Bronchial epithelial cell (primary cell): ENCODE data around the gene QSOX2. TPM values are rescaled to one million over a fixed set of nuclear protein-coding genes. Genes with fewer than 3 reads are reported as not detected.

Experiments used
- DNase-seq: peaks from one replicate; pipeline ENCODE4 v3.0.0-alpha.2; 2010; ENCODE audit warnings: low read depth
- FAIRE-seq: peaks from 2 replicates; lab custom pipeline; 2011; peaks lifted over from hg19 to GRCh38; lab: Jason Lieb, UNC
- H3K27me3 ChIP-seq: 2 replicates; pipeline ENCODE4 v1.5.1; 2011; ENCODE audit warnings: low read length; ENCODE audit not compliant: control insufficient read depth, insufficient read depth
- H3K36me3 ChIP-seq: 2 replicates; pipeline ENCODE4 v1.5.1; 2011; ENCODE audit warnings: low read length; ENCODE audit not compliant: control insufficient read depth, insufficient read depth
- H3K4me3 ChIP-seq: 2 replicates; pipeline ENCODE4 v1.5.1; 2011; ENCODE audit warnings: mild to moderate bottlenecking, low read depth, low read length, control low read depth
- CTCF ChIP-seq: IDR thresholded peaks from 2 replicates; pipeline ENCODE4 v1.5.1; 2011; ENCODE audit warnings: mild to moderate bottlenecking, moderate library complexity, low read length, control low read depth, inconsistent platforms; ENCODE audit not compliant: insufficient read depth, severe bottlenecking
- total RNA-seq: library from RNA; depleted of rRNA; stranded (reverse); fragments of >200 nt; gene quantifications from 2 replicates; pipeline ENCODE4 v1.2.1, GENCODE V29; 2014

Gene QSOX2
- total RNA-seq, 1 donor from 2014 or later, result 12.1 TPM

GRCh38 chr9:136235709-136236455 lies 9.7 kb downstream of the QSOX2 start:
- DNase-seq (no peak), FAIRE-seq (no peak)
- H3K27me3 ChIP-seq, result no peaks in the 10 kb centered on the region
- TF ChIP-seq CTCF, result no peak
- peaks cover 13% of the 10 kb centered on the region for H3K36me3 ChIP-seq
- no peak overlapping the region for H3K4me3 ChIP-seq

GRCh38 chr9:136235171-136235570 lies 10.4 kb downstream of the QSOX2 start:
- TF ChIP-seq CTCF, result no peak
- FAIRE-seq (no peak), DNase-seq (no peak)
- Histone ChIP-seq H3K4me3 (no peak overlapping the region), H3K36me3 (peaks cover 11% of the 10 kb centered on the region), H3K27me3 (no peaks in the 10 kb centered on the region)

GRCh38 chr9:136234597-136234996 lies 11.0 kb downstream of the QSOX2 start:
- H3K36me3 ChIP-seq, result peaks cover 11% of the 10 kb centered on the region
- TF ChIP-seq CTCF, result no peak
- no peak overlapping the region for H3K4me3 ChIP-seq
- FAIRE-seq (no peak), DNase-seq (no peak)
- H3K27me3 ChIP-seq, result no peaks in the 10 kb centered on the region

GRCh38 chr9:136233868-136234267 lies 11.7 kb downstream of the QSOX2 start:
- no peaks in the 10 kb centered on the region for H3K27me3 ChIP-seq
- DNase-seq (no peak), FAIRE-seq (no peak)
- H3K4me3 ChIP-seq, result no peak overlapping the region
- peaks cover 11% of the 10 kb centered on the region for H3K36me3 ChIP-seq
- no peak for TF ChIP-seq CTCF

- no peak overlapping the region for H3K4me3 ChIP-seq
- TF ChIP-seq CTCF, result no peak
- no peak for DNase-seq
- H3K27me3 ChIP-seq, result no peaks in the 10 kb centered on the region
- peak; percentile 13 for FAIRE-seq
- peaks cover 11% of the 10 kb centered on the region for H3K36me3 ChIP-seq
Observed at GRCh38 chr9:136233411-136233810, 12.2 kb downstream of the QSOX2 start.

- Histone ChIP-seq H3K36me3 (peaks cover 11% of the 10 kb centered on the region), H3K27me3 (no peaks in the 10 kb centered on the region), H3K4me3 (no peak overlapping the region)
- DNase-seq (no peak), FAIRE-seq (peak; percentile 50)
- TF ChIP-seq CTCF, result no peak
Observed at GRCh38 chr9:136232969-136233368, 12.6 kb downstream of the QSOX2 start.
